ENCODE results near the gene POU2AF3. TPM values are rescaled to one million over a fixed set of nuclear protein-coding genes. Genes with fewer than 3 reads are reported as not detected.

Gene POU2AF3
- total and polyA plus RNA-seq, 2 of the 4 experiments (the other 2 are of a cell fraction), result 0.17 TPM; not detected in 1

- BruUV-seq (replicated peaks), result no TSS peak
- no peak for TF ChIP-seq BHLHE40 (IDR thresholded peaks at IDR 0.05; ENCODE audit: low read depth, low read length)
- no peak for TF ChIP-seq FOS (IDR thresholded peaks at IDR 0.05; ENCODE audit: low read depth, low read length)
- TF ChIP-seq POLR2A (IDR thresholded peaks at IDR 0.05; ENCODE audit: low read depth, low read length), result no peak
- TF ChIP-seq MAZ (IDR thresholded peaks at IDR 0.05; ENCODE audit: borderline replicate concordance, low read depth, low read length), result no peak
- TF ChIP-seq CTCF (conservative IDR thresholded peaks at IDR 0.05; ENCODE audit: low read depth, low read length), result peak; percentile 50
- TF ChIP-seq ELK1 (IDR thresholded peaks at IDR 0.05; ENCODE audit: borderline replicate concordance, low read depth, low read length), result no peak
- TF ChIP-seq RCOR1 (IDR thresholded peaks at IDR 0.05; ENCODE audit: insufficient replicate concordance, low read length), result no peak
- TF ChIP-seq RAD21 (IDR thresholded peaks at IDR 0.05; ENCODE audit: low read length), result peak; percentile 55
- peak; percentile 21; the same call in 1 of the 2 replicates for TF ChIP-seq SMC3 (IDR thresholded peaks at IDR 0.05; ENCODE audit: low read depth, low read length)
- TF ChIP-seq CHD1 (IDR thresholded peaks at IDR 0.05; ENCODE audit: low read depth, low read length), result no peak
- Histone ChIP-seq H2BK15ac (ENCODE audit: low read depth, low read length) (no peak overlapping the region; the same call in 2 of the 3 replicates), H3K23ac (ENCODE audit: low read depth, low read length) (peak overlapping the region; percentile 73; the same call in 1 of the 2 replicates), H3K18ac (ENCODE audit: low read depth, low read length) (no peak overlapping the region), H3K14ac (replicated peaks; ENCODE audit: low read depth, low read length) (no peak overlapping the region), H3K4me2 (ENCODE audit: low read depth, low read length) (peak overlapping the region; percentile 69), H3K9me1 (ENCODE audit: insufficient read depth, low read length) (no peaks in the 10 kb centered on the region), H2BK120ac (ENCODE audit: low read depth, low read length) (peak overlapping the region; percentile 64), H3K36me3 (ENCODE audit: control insufficient read depth, insufficient read depth, low read length) (no peaks in the 10 kb centered on the region), H3K9ac (ENCODE audit: low read depth, low read length) (0 out of 2 replicates have a peak overlapping the region, but pooled peaks have one; percentile 24), H2BK20ac (ENCODE audit: low read depth, low read length) (no peak overlapping the region), H3K4me3 (ENCODE audit: insufficient read depth, low read depth, low read length) (peak overlapping the region; percentile 49), H3K27me3 (ENCODE audit: control insufficient read depth, insufficient read depth, low read length) (peaks cover 53% of the 10 kb centered on the region), H4K8ac (ENCODE audit: low read depth in 2 of 2, low read length in 2 of 2) (peak overlapping the region in 1 of 2 experiments; percentile 39; a peak in 1 of 4 replicates), H3K4me1 (ENCODE audit: control insufficient read depth, insufficient read depth, low read length) (no peaks in the 10 kb centered on the region; the same call in 1 of the 2 replicates), H3K56ac (ENCODE audit: extremely low read depth, insufficient read depth, low read length) (no peak overlapping the region), H4K5ac (ENCODE audit: low read depth, low read length) (no peak overlapping the region), H2AK9ac (replicated peaks; ENCODE audit: low read depth, low read length, poor library complexity) (peak overlapping the region; percentile 15), H3K4ac (ENCODE audit: low read depth, low read length) (no peak overlapping the region), H3K79me1 (ENCODE audit: low read depth in 1 of 2, low read length in 2 of 2) (no peaks in the 10 kb centered on the region), H2BK5ac (ENCODE audit: low read depth, low read length, poor library complexity, severe bottlenecking) (no peak overlapping the region), H3K9me3 (ENCODE audit: control insufficient read depth, insufficient read depth, low read length) (no peaks in the 10 kb centered on the region), H4K91ac (ENCODE audit: insufficient read depth, low read depth, low read length) (no peak overlapping the region), H3K27ac (ENCODE audit: insufficient read depth, low read length) (no peak overlapping the region), H2AK5ac (ENCODE audit: low read depth, low read length) (no peak overlapping the region), H4K20me1 (ENCODE audit: insufficient read depth, low read length) (no peaks in the 10 kb centered on the region), H2AFZ (replicated peaks; ENCODE audit: low read length, poor library complexity) (peak overlapping the region; percentile 93)
- intact Hi-C loops (cut with micrococcal nuclease) (loop anchor here (5.0 kb wide), 2 partner anchors 83 to 118 kb away; no protein-coding TSS in a partner anchor), dilution Hi-C loops (cut with HindIII; ENCODE audit: low sequenced_read_pairs, unreplicated experiment) (no loop called here), in situ Hi-C loops (cut with MboI; ENCODE audit: low sequenced_read_pairs) (no loop called here)
- CTCF ChIA-PET, result interaction anchor here (0.6 to 1.4 kb wide), 6 partner anchors 9 to 148 kb away, joined by 3 to 4 read pairs (median 3); no protein-coding TSS in a partner anchor
- WGBS, 2 experiments (ENCODE audit: extremely low coverage in 2 of 2, insufficient read length in 1 of 2), result 2% methylated on average over 27 of the region's 77 CpGs; no CpG with 5 or more reads in 1 of the 2 experiments
- POLR2A ChIA-PET (ENCODE audit: unreplicated experiment), result no interaction called here
- DNase-seq (peak; percentile 23), ATAC-seq (ENCODE audit: low read depth) (peak; percentile 96)
These were observed 1.0 kb downstream of the POU2AF3 start for GRCh38 chr11:111299101-111300026.

All from IMR-90 (cell line).